Fibroblast of lung (primary cell): ENCODE data around the gene CDRT15. TPM values are rescaled to one million over a fixed set of nuclear protein-coding genes. Genes with fewer than 3 reads are reported as not detected.

ENCODE experiments used
- DNase-seq, 2 donors: peaks; one replicate each; pipeline versions ENCODE4 v3.0.0 to v3.0.0-alpha.2; 2010; ENCODE audit warnings: low read depth in 2 of 2
- H2AFZ ChIP-seq: 2 replicates; pipeline ENCODE4 v1.5.1; 2012; ENCODE audit warnings: low read length, control low read depth, inconsistent platforms
- H3K27ac ChIP-seq: 2 replicates; pipeline ENCODE4 v1.5.1; 2011; ENCODE audit warnings: low read length, control low read depth; ENCODE audit not compliant: insufficient read depth
- H3K27me3 ChIP-seq: 2 replicates; pipeline ENCODE4 v1.5.1; 2011; ENCODE audit warnings: mild to moderate bottlenecking, low read length; ENCODE audit not compliant: control insufficient read depth, insufficient read depth
- H3K36me3 ChIP-seq: 2 replicates; pipeline ENCODE4 v1.5.1; 2011; ENCODE audit warnings: low read length; ENCODE audit not compliant: control insufficient read depth, insufficient read depth
- H3K4me1 ChIP-seq: 2 replicates; pipeline ENCODE4 v1.5.1; 2011; ENCODE audit warnings: low read length; ENCODE audit not compliant: control insufficient read depth, insufficient read depth; ENCODE audit errors: extremely low read depth
- H3K4me2 ChIP-seq: 2 replicates; pipeline ENCODE4 v1.5.1; 2011; ENCODE audit warnings: low read length, control low read depth; ENCODE audit not compliant: insufficient read depth; ENCODE audit errors: extremely low read depth
- H3K4me3 ChIP-seq, 4 experiments: fragments of 200-600 bp in 1 of 4; sonication (generic) in 1 of 4; replicated peaks in 1 of 4; 2 replicates each; pipeline ENCODE4 v1.5.1; 2011 to 2016; ENCODE audit warnings: low read length in 4 of 4, low read depth in 3 of 4, mild to moderate bottlenecking in 3 of 4, control low read depth in 2 of 4, inconsistent platforms in 1 of 4, mixed read lengths in 1 of 4; ENCODE audit not compliant: insufficient read depth in 1 of 4; ENCODE audit errors: control extremely low read depth in 1 of 4
- H3K79me2 ChIP-seq: 2 replicates; pipeline ENCODE4 v1.5.1; 2012; ENCODE audit warnings: mild to moderate bottlenecking, low read length, inconsistent platforms; ENCODE audit not compliant: control insufficient read depth, insufficient read depth
- H3K9ac ChIP-seq: 2 replicates; pipeline ENCODE4 v1.5.1; 2011; ENCODE audit warnings: mild to moderate bottlenecking, low read length, control low read depth; ENCODE audit not compliant: insufficient read depth
- H3K9me3 ChIP-seq: 2 replicates; pipeline ENCODE4 v1.5.1; 2012; ENCODE audit warnings: low read depth, low read length; ENCODE audit not compliant: control insufficient read depth, insufficient read depth
- H4K20me1 ChIP-seq: 2 replicates; pipeline ENCODE4 v1.5.1; 2011; ENCODE audit warnings: low read length; ENCODE audit not compliant: control insufficient read depth, insufficient read depth; ENCODE audit errors: extremely low read depth
- EZH2 ChIP-seq: IDR thresholded peaks from 2 replicates; pipeline ENCODE4 v1.5.1; 2012; ENCODE audit warnings: low read length, control low read depth, mild to moderate bottlenecking; ENCODE audit errors: missing control alignments
- polyA plus RNA-seq, 2 donors: library from polyadenylated mRNA; depleted of rRNA in 1 of 2; stranded (reverse) in 1 of 2; unstranded in 1 of 2; fragments of >200 nt; gene quantifications; 2 replicates each; pipeline ENCODE4 v1.2.1, GENCODE V29; 2011 to 2012; ENCODE audit warnings: missing spikeins in 1 of 2
- total RNA-seq: library from RNA; depleted of rRNA; stranded (reverse); fragments of >200 nt; gene quantifications from 2 replicates; pipeline ENCODE4 v1.2.1, GENCODE V29; 2014
- TF ChIP-seq, protein P1 (sequence below), 2 donors: IDR thresholded peaks in 1 of 2; conservative IDR thresholded peaks in 1 of 2; 1 replicate in 1 of 2; 2 replicates in 1 of 2; pipeline ENCODE4 v1.5.1; 2011 to 2012; ENCODE audit warnings: low read length in 2 of 2, control low read depth in 1 of 2, inconsistent platforms in 1 of 2, low read depth in 1 of 2, mild to moderate bottlenecking in 1 of 2

The CDRT15 gene
- total and polyA plus RNA-seq, 2 donors (not counting 1 experiment from before 2014, with no cell fraction given): not detected

DNA sequence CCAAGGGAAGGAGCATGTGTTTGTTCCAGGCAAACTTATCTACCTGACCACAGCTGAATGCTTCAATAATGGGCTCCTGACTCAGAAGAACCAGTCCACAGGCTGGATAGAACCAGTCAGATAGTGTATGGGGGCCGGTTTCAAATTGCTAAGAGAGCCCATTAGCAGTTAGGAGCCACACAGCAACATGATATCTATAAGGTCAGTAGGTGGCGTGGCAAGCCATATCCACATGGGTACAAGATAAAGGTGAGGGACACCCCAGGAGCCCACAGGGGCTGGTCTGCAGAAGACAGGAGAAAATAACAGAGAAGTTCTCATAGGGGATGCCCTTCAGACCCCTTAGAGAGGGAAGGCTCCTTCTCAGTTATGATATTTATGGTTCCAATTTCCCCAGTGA lies 31.6 kb upstream of the CDRT15 start:
- TF ChIP-seq EZH2: no peak
- TF ChIP-seq, protein P1, sequence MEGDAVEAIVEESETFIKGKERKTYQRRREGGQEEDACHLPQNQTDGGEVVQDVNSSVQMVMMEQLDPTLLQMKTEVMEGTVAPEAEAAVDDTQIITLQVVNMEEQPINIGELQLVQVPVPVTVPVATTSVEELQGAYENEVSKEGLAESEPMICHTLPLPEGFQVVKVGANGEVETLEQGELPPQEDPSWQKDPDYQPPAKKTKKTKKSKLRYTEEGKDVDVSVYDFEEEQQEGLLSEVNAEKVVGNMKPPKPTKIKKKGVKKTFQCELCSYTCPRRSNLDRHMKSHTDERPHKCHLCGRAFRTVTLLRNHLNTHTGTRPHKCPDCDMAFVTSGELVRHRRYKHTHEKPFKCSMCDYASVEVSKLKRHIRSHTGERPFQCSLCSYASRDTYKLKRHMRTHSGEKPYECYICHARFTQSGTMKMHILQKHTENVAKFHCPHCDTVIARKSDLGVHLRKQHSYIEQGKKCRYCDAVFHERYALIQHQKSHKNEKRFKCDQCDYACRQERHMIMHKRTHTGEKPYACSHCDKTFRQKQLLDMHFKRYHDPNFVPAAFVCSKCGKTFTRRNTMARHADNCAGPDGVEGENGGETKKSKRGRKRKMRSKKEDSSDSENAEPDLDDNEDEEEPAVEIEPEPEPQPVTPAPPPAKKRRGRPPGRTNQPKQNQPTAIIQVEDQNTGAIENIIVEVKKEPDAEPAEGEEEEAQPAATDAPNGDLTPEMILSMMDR (conservative IDR thresholded peaks at IDR 0.05 in 1 of 2, IDR thresholded peaks at IDR 0.05 in 1 of 2; ENCODE audit: low read depth in 1 of 2, low read length in 2 of 2): no peak
- H3K4me2 ChIP-seq: no peak overlapping the region
- no peak for DNase-seq
- peaks cover 2% of the 10 kb centered on the region for H3K27me3 ChIP-seq
- no peaks in the 10 kb centered on the region for H3K9me3 ChIP-seq
- no peak overlapping the region for H3K27ac ChIP-seq
- no peak overlapping the region for H2AFZ ChIP-seq
- no peaks in the 10 kb centered on the region for H3K4me1 ChIP-seq
- H3K9ac ChIP-seq: no peak overlapping the region
- H4K20me1 ChIP-seq: no peaks in the 10 kb centered on the region
- no peaks in the 10 kb centered on the region for H3K79me2 ChIP-seq
- no peaks in the 10 kb centered on the region for H3K36me3 ChIP-seq
- H3K4me3 ChIP-seq: no peak overlapping the region

DNA sequence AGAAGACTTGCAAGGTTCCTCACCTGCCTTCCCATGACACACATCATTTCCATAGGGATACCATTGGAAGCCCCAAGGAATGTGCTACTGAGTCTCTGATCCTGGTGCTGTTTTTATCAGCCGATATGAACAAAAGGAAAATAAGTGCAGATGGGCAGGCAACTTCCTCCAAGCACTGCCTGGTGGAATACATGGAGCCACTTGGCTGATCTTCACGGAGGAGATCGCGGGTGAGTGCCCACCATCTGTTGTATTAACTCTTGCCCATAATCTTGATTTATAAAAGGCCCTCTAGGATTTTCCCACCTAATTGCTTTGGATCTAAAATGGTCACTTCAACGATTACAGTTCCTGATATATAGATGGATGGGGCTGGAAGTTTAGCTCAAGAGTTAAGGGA lies 24.7 kb upstream of the CDRT15 start:
- H3K27ac ChIP-seq: no peak overlapping the region
- H3K4me3 ChIP-seq: no peak overlapping the region
- TF ChIP-seq EZH2: no peak
- TF ChIP-seq, protein P1 (conservative IDR thresholded peaks at IDR 0.05 in 1 of 2, IDR thresholded peaks at IDR 0.05 in 1 of 2; ENCODE audit: low read depth in 1 of 2, low read length in 2 of 2): no peak
- H3K27me3 ChIP-seq: no peaks in the 10 kb centered on the region
- no peak overlapping the region for H3K4me2 ChIP-seq
- no peak overlapping the region for H3K9ac ChIP-seq
- H4K20me1 ChIP-seq: no peaks in the 10 kb centered on the region
- H3K9me3 ChIP-seq: no peaks in the 10 kb centered on the region
- H3K4me1 ChIP-seq: no peaks in the 10 kb centered on the region
- no peaks in the 10 kb centered on the region for H3K79me2 ChIP-seq
- H2AFZ ChIP-seq: no peak overlapping the region
- no peaks in the 10 kb centered on the region for H3K36me3 ChIP-seq
- DNase-seq: no peak

DNA sequence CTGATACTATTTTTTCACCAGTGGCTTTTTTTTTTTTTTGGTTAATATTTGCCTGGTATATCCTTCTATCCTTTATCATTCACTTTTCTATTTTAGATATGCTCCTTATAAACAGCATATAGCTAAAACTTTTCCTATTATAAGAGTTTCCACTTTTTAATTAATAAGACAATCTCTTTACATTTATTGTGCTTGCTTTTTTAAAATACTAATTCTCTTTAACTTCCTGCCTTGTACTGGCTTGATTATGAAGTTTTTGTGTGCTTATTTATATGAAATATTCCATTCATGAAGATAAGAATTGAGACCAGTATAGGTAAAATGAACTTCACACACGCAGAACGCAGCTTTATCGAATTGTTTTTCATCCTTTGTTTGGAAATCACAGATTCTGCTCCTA lies 9.0 kb upstream of the CDRT15 start:
- H3K4me3 ChIP-seq: no peak overlapping the region
- no peak overlapping the region for H2AFZ ChIP-seq
- no peak overlapping the region for H3K4me2 ChIP-seq
- H4K20me1 ChIP-seq: no peaks in the 10 kb centered on the region
- TF ChIP-seq, protein P1 (conservative IDR thresholded peaks at IDR 0.05 in 1 of 2, IDR thresholded peaks at IDR 0.05 in 1 of 2; ENCODE audit: low read depth in 1 of 2, low read length in 2 of 2): no peak
- no peak for TF ChIP-seq EZH2
- H3K79me2 ChIP-seq: no peaks in the 10 kb centered on the region
- no peaks in the 10 kb centered on the region for H3K4me1 ChIP-seq
- no peaks in the 10 kb centered on the region for H3K36me3 ChIP-seq
- no peak for DNase-seq
- no peak overlapping the region for H3K9ac ChIP-seq
- H3K27me3 ChIP-seq: no peaks in the 10 kb centered on the region
- no peak overlapping the region for H3K27ac ChIP-seq
- no peaks in the 10 kb centered on the region for H3K9me3 ChIP-seq
